GM12878 (cell line): ENCODE results near the gene ADD2. TPM values are rescaled to one million over a fixed set of nuclear protein-coding genes. Genes with fewer than 3 reads are reported as not detected.

Experiments used
- ATAC-seq: fragments of 200-7000 bp; cut with Tn5 transposase; 3 replicates; pipeline ENCODE4 v1.9.1; 2020; ENCODE audit warnings: mild to moderate bottlenecking, moderate library complexity
- BruUV-seq: library from RNA; stranded (reverse); fragments of 400-500 nt; replicated peaks from 2 replicates; lab custom pipeline; 2021; lab: Mats Ljungman, UMichigan
- CTCF ChIA-PET: fragments of 300-600 bp; sonication (Branson Sonifier 250); formaldehyde crosslinking; extraction: SDS; loops from one replicate; lab custom pipeline; 2021; ENCODE audit warnings: inconsistent platforms; lab: Yijun Ruan, JAX
- POLR2A ChIA-PET: fragments of 350-600 bp; formaldehyde crosslinking; extraction: SDS; loops from one replicate; lab custom pipeline; 2021; ENCODE audit warnings: inconsistent platforms; lab: Charles Lee
- RAD21 ChIA-PET: fragments of 300-600 bp; sonication (Branson Sonifier 250); formaldehyde crosslinking; loops from one replicate; lab custom pipeline; 2023; ENCODE audit warnings: antibody characterized with exemption; ENCODE audit not compliant: unreplicated experiment; lab: Charles Lee
- SMC1A ChIA-PET: fragments of 300-600 bp; sonication (Branson Sonifier 250); formaldehyde crosslinking; loops from one replicate; lab custom pipeline; 2023; ENCODE audit not compliant: unreplicated experiment, uncharacterized antibody; lab: Charles Lee
- DNase-seq: peaks from one replicate; pipeline ENCODE4 v3.0.0-alpha.2; 2011; ENCODE audit warnings: low read depth, low spot score
- FAIRE-seq: peaks from 3 replicates; lab custom pipeline; 2011; peaks lifted over from hg19 to GRCh38; lab: Jason Lieb, UNC
- H2AFZ ChIP-seq: 2 replicates; pipeline ENCODE4 v1.6.0; 2011; ENCODE audit warnings: low read depth, low read length, control low read depth; ENCODE audit not compliant: control insufficient read depth
- H3K27ac ChIP-seq: 2 replicates; pipeline ENCODE4 v1.5.1; 2011; ENCODE audit warnings: control low read depth; ENCODE audit not compliant: control insufficient read depth, insufficient read depth
- H3K27me3 ChIP-seq, 2 experiments: replicated peaks in 1 of 2; 2 replicates each; pipeline versions ENCODE4 v1.6.0 to v1.6.1; 2011; ENCODE audit warnings: low read length in 1 of 2; ENCODE audit not compliant: control insufficient read depth in 2 of 2, insufficient read depth in 2 of 2
- H3K36me3 ChIP-seq, 2 experiments: 2 replicates each; pipeline ENCODE4 v1.5.1; 2011; ENCODE audit warnings: low read length in 1 of 2; ENCODE audit not compliant: control insufficient read depth in 2 of 2, insufficient read depth in 2 of 2
- H3K4me1 ChIP-seq: 2 replicates; pipeline ENCODE4 v1.6.1; 2011; ENCODE audit warnings: mild to moderate bottlenecking, low read length, moderate library complexity, mixed read lengths; ENCODE audit not compliant: control insufficient read depth, insufficient read depth
- H3K4me2 ChIP-seq: 2 replicates; pipeline ENCODE4 v1.6.0; 2011; ENCODE audit warnings: control low read depth; ENCODE audit not compliant: control insufficient read depth, insufficient read depth
- H3K4me3 ChIP-seq: fragments of 200-600 bp; sonication (generic); 2 replicates; pipeline ENCODE4 v1.5.1; 2016
- H3K79me2 ChIP-seq: 2 replicates; pipeline ENCODE4 v1.6.0; 2011; ENCODE audit warnings: low read length; ENCODE audit not compliant: control insufficient read depth, insufficient read depth
- H3K9ac ChIP-seq: 2 replicates; pipeline ENCODE4 v1.8.0; 2011; ENCODE audit warnings: low read length, control low read depth, mixed read lengths; ENCODE audit not compliant: control insufficient read depth, insufficient read depth
- H3K9me3 ChIP-seq: replicated peaks from 3 replicates; pipeline ENCODE4 v1.5.1; 2011; ENCODE audit warnings: mild to moderate bottlenecking, low read length; ENCODE audit not compliant: control insufficient read depth, insufficient read depth
- H4K20me1 ChIP-seq: 2 replicates; pipeline ENCODE4 v1.6.0; 2011; ENCODE audit not compliant: control insufficient read depth, insufficient read depth
- ASH2L ChIP-seq: fragments of 300-600, 200-600 bp; sonication (generic); IDR thresholded peaks from 2 replicates; pipeline ENCODE4 v1.6.1; 2017; ENCODE audit warnings: low read depth, mild to moderate bottlenecking, borderline replicate concordance
- CBFB ChIP-seq: IDR thresholded peaks from 2 replicates; pipeline ENCODE4 v1.6.1; 2016; ENCODE audit warnings: antibody characterized with exemption, low read depth
- CHD1 ChIP-seq: IDR thresholded peaks from 2 replicates; pipeline ENCODE4 v1.6.1; 2012; ENCODE audit warnings: low read depth, low read length, improper control_type of control experiment
- FOS ChIP-seq: IDR thresholded peaks from 3 replicates; pipeline ENCODE4 v1.6.1; 2011; ENCODE audit warnings: borderline replicate concordance; ENCODE audit not compliant: insufficient read length; ENCODE audit errors: extremely low read depth
- HCFC1 ChIP-seq: fragments of 150-350 bp; IDR thresholded peaks from 2 replicates; pipeline ENCODE4 v1.6.1; 2014; ENCODE audit warnings: low read length
- PBX3 ChIP-seq: IDR thresholded peaks from 2 replicates; pipeline ENCODE4 v1.6.1; 2011; ENCODE audit warnings: mild to moderate bottlenecking, low read depth, low read length, moderate library complexity; ENCODE audit not compliant: insufficient replicate concordance
- SMAD5 ChIP-seq: IDR thresholded peaks from 2 replicates; pipeline ENCODE4 v1.6.1; 2016; ENCODE audit warnings: antibody characterized with exemption, low read depth
- SMARCA5 ChIP-seq: fragments of 450-650 bp; IDR thresholded peaks from 2 replicates; pipeline ENCODE4 v1.6.1; 2017; ENCODE audit warnings: mild to moderate bottlenecking
- SMC3 ChIP-seq: IDR thresholded peaks from 2 replicates; pipeline ENCODE4 v1.6.1; 2011; ENCODE audit warnings: low read length, improper control_type of control experiment, borderline replicate concordance
- TARDBP ChIP-seq: IDR thresholded peaks from 2 replicates; pipeline ENCODE4 v1.6.1; 2016; ENCODE audit warnings: borderline replicate concordance
- TCF12 ChIP-seq: IDR thresholded peaks from 2 replicates; pipeline ENCODE4 v1.6.1; 2011; ENCODE audit warnings: low read depth, mild to moderate bottlenecking, low read length
- TCF7 ChIP-seq: IDR thresholded peaks from 2 replicates; pipeline ENCODE4 v1.6.1; 2014; ENCODE audit warnings: antibody characterized with exemption, borderline replicate concordance
- ZBTB4 ChIP-seq: fragments of 450-650 bp; formaldehyde crosslinking; IDR thresholded peaks from 2 replicates; pipeline ENCODE4 v1.4.0; 2022; ENCODE audit warnings: mild to moderate bottlenecking, moderate library complexity
- ZNF274 ChIP-seq: IDR thresholded peaks from one replicate; pipeline ENCODE4 v1.8.0; 2011; ENCODE audit not compliant: insufficient read length, insufficient read depth
- WGBS: methylation state at CpG from one replicate; pipeline ENCODE4 v1.1.6; 2016; ENCODE audit warnings: low lambda C conversion rate; ENCODE audit not compliant: insufficient replicate concordance, insufficient coverage; ENCODE audit errors: missing lambda C conversion rate; 5-methylcytosine and 5-hydroxymethylcytosine counted together
- in situ Hi-C: fragments of 300-500 bp; cut with MboI; formaldehyde crosslinking; loops from 9 replicates; pipeline ENCODE4 v1.14.3; 2018; ENCODE audit warnings: mixed read lengths
- intact Hi-C: fragments of 100-400 bp; cut with micrococcal nuclease; formaldehyde crosslinking; loops from one replicate; pipeline ENCODE4 v1.14.2; 2022; ENCODE audit not compliant: unreplicated experiment
- polyA plus RNA-seq, 11 experiments: library from polyadenylated mRNA; depleted of rRNA in 4 of 11; unstranded in 6 of 11; stranded (reverse) in 5 of 11; fragments of >200 nt; fragmentation: Nextera tagmentation in 4 of 11; fragmentation: Illumina TruSeq in 1 of 11; extraction: Ambion mirVana in 4 of 11; extraction: Trizol in 1 of 11; gene quantifications; 1 replicate in 1 of 11; 2 replicates in 10 of 11; pipeline versions ENCODE4 v1.2.1 to v1.2.3, GENCODE V29; 2011 to 2016; ENCODE audit warnings: inconsistent platforms in 2 of 11, missing spikeins in 2 of 11, low read depth in 1 of 11
- total RNA-seq, 4 experiments: library from RNA; depleted of rRNA in 3 of 4; stranded (reverse); fragments of >200 nt in 3 of 4; fragmentation: Illumina TruSeq in 1 of 4; extraction: Trizol in 1 of 4; gene quantifications; 2 replicates each; pipeline versions ENCODE4 v1.2.1 to v1.2.3, GENCODE V29; 2013 to 2021

ADD2 gene
- total and polyA plus RNA-seq, 10 of the 15 experiments (the other 5 are each of a cell fraction or from before 2014, with no cell fraction given): 0.05 to 0.13 (median 0.08) TPM; not detected in 7

GRCh38 chr2:70793450-70793849 lies 25.4 kb upstream of the ADD2 start (continued):
- TF ChIP-seq PBX3 (no peak), ZNF274 (no peak), SMAD5 (no peak), SMARCA5 (no peak), CBFB (no peak)
- TF ChIP-seq, all 136 proteins: peak for 0

- Histone ChIP-seq H3K4me1 (no peaks in the 10 kb centered on the region), H3K9ac (no peak within 1 kb of the TSS), H3K79me2 (no peaks in the 10 kb centered on the region), H2AFZ (no peak within 1 kb of the TSS), H3K36me3 (no peaks in the 10 kb centered on the region), H3K27ac (no peak within 1 kb of the TSS), H3K9me3 (no peaks in the 10 kb centered on the region), H3K4me2 (no peak within 1 kb of the TSS), H4K20me1 (no peaks in the 10 kb centered on the region), H3K27me3 (peaks cover 5 to 12% of the 10 kb centered on the region in 2 experiments), H3K4me3 (no peak within 1 kb of the TSS)
- RAD21 ChIA-PET: no interaction called here
- no peak for FAIRE-seq
- in situ Hi-C loops: no loop called here
- CTCF ChIA-PET: interaction anchor here (0.9 kb wide), 1 partner anchor 128 kb away, joined by 3 read pairs; no protein-coding TSS in a partner anchor
- no TSS peak for BruUV-seq
- no peak for ATAC-seq
- TF ChIP-seq FOS: no peak
- no peak for TF ChIP-seq CHD1
- TF ChIP-seq SMC3: no peak
- TF ChIP-seq TCF7: no peak
- TF ChIP-seq ZBTB4 (CRISPR knock-in tag): no peak
- TF ChIP-seq TCF12: no peak
- TF ChIP-seq TARDBP: no peak
- no peak for TF ChIP-seq SMARCA5
- no peak for TF ChIP-seq HCFC1
- no peak for TF ChIP-seq ASH2L
- POLR2A ChIA-PET: no interaction called here
- SMC1A ChIA-PET: interaction anchor here (1.7 kb wide), 1 partner anchor 15 kb away, joined by 4 read pairs; no protein-coding TSS in a partner anchor
- DNase-seq: no peak
- WGBS: 50% methylated on average over 50 of the region's 69 CpGs
- intact Hi-C loops: loop anchor here (2.0 to 5.0 kb wide), 2 partner anchors 72 to 159 kb away; no protein-coding TSS in a partner anchor
Measured at GRCh38 chr2:70790136-70790828, 22.3 kb upstream of the ADD2 start, which contains the start of gene FIGLA. Gene FIGLA, minus strand, starts transcription at chr2:70790643. Its CDS starts 5 bp downstream, at chr2:70790638.
